SH-SY5Y (cell line): Measurements from ENCODE around the gene ACOXL.

Source experiments
- GATA2 ChIP-seq: IDR thresholded peaks from 2 replicates; pipeline ENCODE4 v1.6.1; 2011; ENCODE audit warnings: mild to moderate bottlenecking, low read depth, low read length
- GATA3 ChIP-seq: IDR thresholded peaks from 2 replicates; pipeline ENCODE4 v1.6.1; 2011; ENCODE audit warnings: low read depth, mild to moderate bottlenecking, low read length, moderate library complexity

DNA sequence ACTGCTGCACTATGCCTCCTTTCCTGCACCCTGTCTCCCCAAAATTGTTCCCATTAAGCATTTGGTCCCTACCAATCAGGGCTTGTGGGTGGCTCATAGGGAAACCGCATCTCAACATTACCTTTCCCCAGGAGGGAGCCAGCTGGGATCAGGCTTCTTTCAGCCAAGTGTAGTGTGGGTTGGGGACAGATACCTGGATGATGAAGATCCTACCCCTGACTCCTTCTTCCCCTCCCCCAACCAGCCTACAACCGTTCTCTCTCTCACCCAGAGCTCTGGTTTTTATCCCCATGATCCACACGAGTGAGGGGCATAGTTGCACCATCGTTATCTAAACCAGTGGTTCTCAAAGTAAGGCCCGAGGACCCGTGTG, 40.0 kb downstream of the ACOXL start:
- TF ChIP-seq GATA2: no peak
- no peak for TF ChIP-seq GATA3
